Esophagus squamous epithelium (tissue), 5 donors: ENCODE results near the gene NCOA7. TPM values are rescaled to one million over a fixed set of nuclear protein-coding genes. Genes with fewer than 3 reads are reported as not detected.

ENCODE experiments used
- DNase-seq: peaks from one replicate; lab custom pipeline; 2025; lab: John Stamatoyannopoulos, UW
- H3K27ac ChIP-seq, 4 donors: fragments of 200-600 bp; sonication (generic); one replicate each; pipeline ENCODE4 v1.5.1; 2016 to 2019; ENCODE audit warnings: mild to moderate bottlenecking in 1 of 4
- H3K27me3 ChIP-seq, 4 donors: fragments of 200-600 bp; sonication (generic); 1 replicate in 3 of 4; 2 replicates in 1 of 4; pipeline versions ENCODE4 v1.5.1 to v1.6.0; 2017 to 2021; ENCODE audit warnings: antibody characterized with exemption in 1 of 4
- H3K36me3 ChIP-seq, 3 donors: fragments of 200-600 bp; sonication (generic); one replicate each; pipeline ENCODE4 v1.5.1; 2016 to 2019
- H3K4me1 ChIP-seq, 3 donors: fragments of 200-600 bp; sonication (generic); one replicate each; pipeline ENCODE4 v1.5.1; 2017 to 2019
- H3K4me3 ChIP-seq, 4 donors: fragments of 200-600 bp; sonication (generic); 1 replicate in 3 of 4; 2 replicates in 1 of 4; pipeline ENCODE4 v1.5.1; 2016 to 2019; ENCODE audit warnings: mild to moderate bottlenecking in 2 of 4, moderate library complexity in 1 of 4
- H3K9me3 ChIP-seq, 3 donors: fragments of 200-600 bp; sonication (generic); one replicate each; pipeline ENCODE4 v1.5.1; 2016 to 2019
- POLR2A ChIP-seq, 4 donors: fragments of 450-650 bp; IDR thresholded peaks; one replicate each; pipeline ENCODE4 v1.6.1; 2017; ENCODE audit warnings: antibody characterized with exemption in 4 of 4, mild to moderate bottlenecking in 4 of 4, moderate library complexity in 3 of 4
- WGBS, 2 donors: methylation state at CpG; one replicate each; pipeline ENCODE4 v1.1.5; 2018; 5-methylcytosine and 5-hydroxymethylcytosine counted together
- intact Hi-C: fragments of 100-400 bp; cut with DNase I; formaldehyde crosslinking; loops from one replicate; pipeline ENCODE4 v1.15.0; 2022
- total RNA-seq, 4 donors: library from RNA; depleted of rRNA; stranded (reverse); fragments of >200 nt; gene quantifications; one replicate each; pipeline ENCODE4 v1.1.0, GENCODE V29; 2016
- TF ChIP-seq, protein P1 (sequence below), 6 experiments: fragments of 450-650 bp in 4 of 6; fragments of 200-600 bp in 2 of 6; sonication (generic) in 2 of 6; IDR thresholded peaks; one replicate each; pipeline ENCODE4 v1.5.1; 2016 to 2019; ENCODE audit warnings: antibody characterized with exemption in 6 of 6, mild to moderate bottlenecking in 4 of 6, moderate library complexity in 4 of 6
- donor health status: DM: yes; HTN: yes; CAD: no.

Gene NCOA7
- total RNA-seq, 4 donors from 2014 or later: 30.9 to 85.1 (median 45.8) TPM

DNA sequence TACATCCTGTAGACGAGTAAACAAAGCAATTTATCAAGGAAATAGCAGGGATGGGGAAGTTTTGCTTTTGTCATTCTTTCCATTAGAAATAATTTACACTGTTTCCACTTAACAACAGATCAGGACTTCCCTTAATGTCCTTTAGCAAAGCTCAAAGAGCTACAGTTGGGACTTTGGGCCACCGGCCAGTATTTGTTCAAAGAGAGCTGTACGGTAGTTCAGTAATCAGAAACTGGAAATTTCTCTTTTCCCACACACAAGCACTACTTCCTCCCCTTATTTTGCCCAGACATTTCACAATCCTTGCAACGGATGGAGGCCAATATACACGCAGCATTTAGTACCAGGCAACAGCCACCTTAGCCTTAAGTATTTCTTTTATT lies 153.7 kb downstream of the NCOA7 start:
- Histone ChIP-seq H3K4me3 (no peak overlapping the region), H3K9me3 (no peaks in the 10 kb centered on the region), H3K27ac (peak overlapping the region; percentile 47 to 87 (median 75)), H3K4me1 (peaks cover 19 to 95% (median 51%) of the 10 kb centered on the region in 3 donors), H3K36me3 (no peaks in the 10 kb centered on the region), H3K27me3 (no peaks in the 10 kb centered on the region)
- TF ChIP-seq POLR2A (IDR thresholded peaks at IDR 0.05): no peak
- no peak for DNase-seq
- 6 to 9% methylated on average over 5 of the region's 5 CpGs for WGBS, 2 donors
- intact Hi-C loops: no loop called here

DNA sequence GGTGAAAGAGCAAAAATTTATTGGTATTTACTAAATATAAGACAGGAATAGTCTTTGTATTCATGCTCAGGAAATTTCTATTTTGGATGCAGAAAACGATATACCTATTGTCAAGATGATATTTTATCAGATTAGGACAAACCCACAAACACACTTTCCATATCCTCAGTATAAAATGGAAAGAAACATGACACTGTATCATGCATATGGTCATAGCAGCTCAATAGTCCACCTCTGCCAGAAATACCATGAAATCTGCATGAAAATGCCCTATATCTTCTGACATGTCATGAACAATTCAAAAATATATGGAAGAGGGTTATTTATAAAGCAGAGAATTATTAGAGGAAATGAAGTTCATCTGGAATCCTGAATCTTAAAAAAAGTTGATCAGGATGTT lies 154.1 kb downstream of the NCOA7 start:
- TF ChIP-seq POLR2A (IDR thresholded peaks at IDR 0.05): no peak
- TF ChIP-seq, protein P1, sequence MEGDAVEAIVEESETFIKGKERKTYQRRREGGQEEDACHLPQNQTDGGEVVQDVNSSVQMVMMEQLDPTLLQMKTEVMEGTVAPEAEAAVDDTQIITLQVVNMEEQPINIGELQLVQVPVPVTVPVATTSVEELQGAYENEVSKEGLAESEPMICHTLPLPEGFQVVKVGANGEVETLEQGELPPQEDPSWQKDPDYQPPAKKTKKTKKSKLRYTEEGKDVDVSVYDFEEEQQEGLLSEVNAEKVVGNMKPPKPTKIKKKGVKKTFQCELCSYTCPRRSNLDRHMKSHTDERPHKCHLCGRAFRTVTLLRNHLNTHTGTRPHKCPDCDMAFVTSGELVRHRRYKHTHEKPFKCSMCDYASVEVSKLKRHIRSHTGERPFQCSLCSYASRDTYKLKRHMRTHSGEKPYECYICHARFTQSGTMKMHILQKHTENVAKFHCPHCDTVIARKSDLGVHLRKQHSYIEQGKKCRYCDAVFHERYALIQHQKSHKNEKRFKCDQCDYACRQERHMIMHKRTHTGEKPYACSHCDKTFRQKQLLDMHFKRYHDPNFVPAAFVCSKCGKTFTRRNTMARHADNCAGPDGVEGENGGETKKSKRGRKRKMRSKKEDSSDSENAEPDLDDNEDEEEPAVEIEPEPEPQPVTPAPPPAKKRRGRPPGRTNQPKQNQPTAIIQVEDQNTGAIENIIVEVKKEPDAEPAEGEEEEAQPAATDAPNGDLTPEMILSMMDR (IDR thresholded peaks at IDR 0.05): no peak
- Histone ChIP-seq H3K9me3 (no peaks in the 10 kb centered on the region), H3K4me1 (peaks cover 19 to 98% (median 51%) of the 10 kb centered on the region in 3 donors), H3K27ac (peak overlapping the region; percentile 47 to 87 (median 75)), H3K36me3 (no peaks in the 10 kb centered on the region), H3K27me3 (no peaks in the 10 kb centered on the region), H3K4me3 (no peak overlapping the region)
- no peak for DNase-seq
- WGBS, 2 donors: 33% methylated on average over 1 of the region's 1 CpG
- intact Hi-C loops: no loop called here

DNA sequence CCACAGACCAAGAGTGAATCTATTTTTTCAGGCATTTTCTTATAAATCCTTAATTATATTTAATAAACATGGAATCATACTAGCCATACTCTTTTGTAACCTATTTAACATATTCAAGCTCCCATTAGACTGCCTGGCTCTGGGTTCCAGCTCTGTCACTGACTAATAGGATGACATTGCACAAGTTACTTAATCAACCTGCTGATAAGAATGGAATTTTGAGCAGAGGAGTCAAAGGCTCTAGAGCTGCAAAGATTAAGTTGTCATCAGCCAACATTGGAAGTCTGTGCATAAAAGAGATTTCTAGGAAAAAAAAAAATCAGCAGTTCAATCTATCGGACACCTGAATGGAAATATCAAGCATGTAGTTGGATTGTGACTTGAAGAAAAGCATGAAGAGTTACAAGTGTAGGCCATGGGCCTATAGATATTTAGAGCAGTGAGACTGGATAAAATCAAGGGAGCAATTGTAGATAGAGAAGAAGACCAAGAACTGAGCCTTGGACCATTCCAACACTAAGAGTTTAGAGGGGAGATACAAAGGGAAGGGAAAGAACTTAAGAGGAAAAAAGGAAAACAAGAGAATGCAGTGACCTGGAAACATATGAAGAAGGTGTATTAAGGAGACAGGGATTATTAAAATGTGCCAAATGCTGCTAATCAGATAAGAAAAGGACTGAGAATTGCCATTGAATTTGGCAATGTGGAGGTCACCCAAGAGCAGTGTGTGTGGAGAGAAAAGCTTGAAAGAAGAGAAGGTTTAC lies 154.8 kb downstream of the NCOA7 start:
- Histone ChIP-seq H3K36me3 (no peaks in the 10 kb centered on the region), H3K27ac (peak overlapping the region; percentile 66 to 87 (median 81)), H3K4me1 (peaks cover 22 to 98% (median 51%) of the 10 kb centered on the region in 3 donors), H3K9me3 (no peaks in the 10 kb centered on the region), H3K4me3 (no peak overlapping the region), H3K27me3 (no peaks in the 10 kb centered on the region)
- DNase-seq: no peak
- TF ChIP-seq POLR2A (IDR thresholded peaks at IDR 0.05): no peak
- TF ChIP-seq, protein P1 (IDR thresholded peaks at IDR 0.05): no peak
- intact Hi-C loops: no loop called here
- 58 to 59% methylated on average over 1 of the region's 1 CpG for WGBS, 2 donors

DNA sequence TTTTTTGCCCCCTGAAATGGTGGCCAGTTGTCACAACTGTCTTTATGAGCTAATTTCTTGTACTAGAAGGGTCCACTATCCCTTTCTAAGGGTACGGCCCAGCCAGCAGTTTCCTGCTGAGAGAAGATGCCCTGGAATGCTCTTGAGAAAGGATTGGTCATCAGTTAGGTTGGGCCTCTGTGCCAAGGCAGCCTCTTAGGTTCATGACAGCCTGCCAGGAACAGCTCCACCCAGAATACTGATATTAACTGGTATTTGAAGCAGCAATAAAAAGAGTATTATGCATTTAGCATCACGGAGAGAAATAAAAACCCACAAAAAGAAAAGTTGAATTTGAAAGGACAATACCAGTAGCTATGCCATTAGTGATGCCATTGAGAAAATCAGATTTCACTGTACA lies 156.9 kb downstream of the NCOA7 start:
- Histone ChIP-seq H3K27me3 (no peaks in the 10 kb centered on the region), H3K4me1 (peaks cover 22 to 87% (median 37%) of the 10 kb centered on the region in 3 donors), H3K9me3 (no peaks in the 10 kb centered on the region), H3K27ac (peak overlapping the region; percentile 29 to 87 (median 75)), H3K36me3 (no peaks in the 10 kb centered on the region), H3K4me3 (no peak overlapping the region)
- intact Hi-C loops: no loop called here
- TF ChIP-seq, protein P1 (IDR thresholded peaks at IDR 0.05): no peak
- TF ChIP-seq POLR2A (IDR thresholded peaks at IDR 0.05): no peak
- no peak for DNase-seq
- 33 to 34% methylated on average over 2 of the region's 2 CpGs for WGBS, 2 donors

DNA sequence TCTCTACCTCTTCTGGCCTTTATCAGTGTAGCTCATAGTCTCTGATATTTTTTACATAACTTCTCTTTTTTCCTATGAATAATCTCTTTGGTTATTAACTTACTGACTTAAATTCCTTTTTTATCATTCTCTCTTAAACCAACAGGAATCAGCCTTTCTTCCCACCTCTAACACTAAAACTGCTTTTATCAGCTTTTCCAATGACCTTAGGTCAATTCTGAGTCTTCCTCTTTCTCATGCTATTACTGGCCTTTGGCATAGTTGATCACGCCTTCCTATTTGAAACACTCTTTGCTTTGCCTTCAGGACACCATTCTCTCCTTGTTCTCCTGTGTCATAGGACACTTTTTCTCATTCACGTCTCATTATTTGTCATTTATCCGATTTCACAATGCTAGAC lies 157.7 kb downstream of the NCOA7 start:
- 60 to 73% methylated on average over 3 of the region's 3 CpGs for WGBS, 2 donors

More for the DNA sequence above, 157.7 kb downstream of the NCOA7 start:
- Histone ChIP-seq H3K27me3 (no peaks in the 10 kb centered on the region), H3K27ac (peak overlapping the region in 3 of 4 donors; percentile 66 to 87 (median 84)), H3K4me3 (no peak overlapping the region), H3K9me3 (no peaks in the 10 kb centered on the region), H3K36me3 (no peaks in the 10 kb centered on the region), H3K4me1 (peaks cover 19 to 84% (median 35%) of the 10 kb centered on the region in 3 donors)
- intact Hi-C loops: no loop called here
- no peak for TF ChIP-seq POLR2A (IDR thresholded peaks at IDR 0.05)
- TF ChIP-seq, protein P1 (IDR thresholded peaks at IDR 0.05): no peak
- DNase-seq: no peak
